HG02884 (cell line): Measurements from ENCODE around the gene MGP.

Source experiments
- ATAC-seq: cut with Tn5 transposase; IDR thresholded peaks from one replicate; pipeline ENCODE4 v1.9.1; 2021; ENCODE audit warnings: mild to moderate bottlenecking, moderate library complexity; ENCODE audit not compliant: unreplicated experiment

Gene MGP

GRCh38 chr12:14833336-14833735, 52.3 kb downstream of the MGP start:
- no peak for ATAC-seq
